SK-N-SH treated with all-trans-retinoic acid at 6 μM for 48 hours (cell line): ENCODE measurements around the gene CALML3.

Source experiments
- CREB5 ChIP-seq: fragments of 250-450 bp; sonication (Bioruptor Pico); IDR thresholded peaks from 2 replicates; pipeline ENCODE4 v1.5.1; 2020; ENCODE audit warnings: low read depth, mild to moderate bottlenecking, moderate library complexity
- CSDC2 ChIP-seq: fragments of 250-450 bp; sonication (Bioruptor Pico); IDR thresholded peaks from 2 replicates; pipeline ENCODE4 v1.5.0; 2020; ENCODE audit warnings: mild to moderate bottlenecking, moderate library complexity
- OSR1 ChIP-seq: fragments of 250-450 bp; sonication (Bioruptor Pico); IDR thresholded peaks from 2 replicates; pipeline ENCODE4 v1.8.0; 2022; ENCODE audit warnings: moderate library complexity, mild to moderate bottlenecking, inconsistent platforms
- ZFP3 ChIP-seq: fragments of 250-450 bp; sonication (Bioruptor Pico); IDR thresholded peaks from 2 replicates; pipeline ENCODE4 v1.5.0; 2020; ENCODE audit warnings: mild to moderate bottlenecking, moderate library complexity
- ZFP30 ChIP-seq: fragments of 450-650 bp; formaldehyde crosslinking; IDR thresholded peaks from 2 replicates; pipeline ENCODE4 v1.5.0; 2022; ENCODE audit warnings: mild to moderate bottlenecking, moderate library complexity
- ZNF70 ChIP-seq: fragments of 450-650 bp; formaldehyde crosslinking; IDR thresholded peaks from 2 replicates; pipeline ENCODE4 v1.5.0; 2020; ENCODE audit warnings: mild to moderate bottlenecking, moderate library complexity

- TF ChIP-seq CSDC2 (CRISPR knock-in tag) (no peak), ZFP30 (no peak), CREB5 (CRISPR knock-in tag) (no peak), OSR1 (CRISPR knock-in tag) (no peak), ZFP3 (CRISPR knock-in tag) (no peak), ZNF70 (no peak)
These were observed 21.9 kb upstream of the CALML3 start for GRCh38 chr10:5502571-5503476.
